GM06990 (cell line): ENCODE results near the gene PKP1.

Experiments used
- DNase-seq: peaks from one replicate; pipeline ENCODE4 v3.0.0-alpha.2; 2011; ENCODE audit not compliant: insufficient read length; ENCODE audit errors: extremely low read depth
- H3K27me3 ChIP-seq: replicated peaks from 2 replicates; pipeline ENCODE4 v1.6.0; 2011; ENCODE audit warnings: low read length; ENCODE audit not compliant: control insufficient read depth, insufficient read depth
- H3K36me3 ChIP-seq: 2 replicates; pipeline ENCODE4 v1.5.1; 2011; ENCODE audit warnings: low read length; ENCODE audit not compliant: control insufficient read depth, insufficient read depth
- H3K4me3 ChIP-seq: replicated peaks from 2 replicates; pipeline ENCODE4 v1.5.1; 2011; ENCODE audit warnings: low read depth, mild to moderate bottlenecking, control low read depth, low read length
- TF ChIP-seq, protein P1 (sequence below): IDR thresholded peaks from 2 replicates; pipeline ENCODE4 v1.5.1; 2011; ENCODE audit warnings: low read length, control low read depth, mild to moderate bottlenecking, inconsistent platforms; ENCODE audit not compliant: insufficient read depth, poor library complexity, severe bottlenecking

PKP1 gene

DNA sequence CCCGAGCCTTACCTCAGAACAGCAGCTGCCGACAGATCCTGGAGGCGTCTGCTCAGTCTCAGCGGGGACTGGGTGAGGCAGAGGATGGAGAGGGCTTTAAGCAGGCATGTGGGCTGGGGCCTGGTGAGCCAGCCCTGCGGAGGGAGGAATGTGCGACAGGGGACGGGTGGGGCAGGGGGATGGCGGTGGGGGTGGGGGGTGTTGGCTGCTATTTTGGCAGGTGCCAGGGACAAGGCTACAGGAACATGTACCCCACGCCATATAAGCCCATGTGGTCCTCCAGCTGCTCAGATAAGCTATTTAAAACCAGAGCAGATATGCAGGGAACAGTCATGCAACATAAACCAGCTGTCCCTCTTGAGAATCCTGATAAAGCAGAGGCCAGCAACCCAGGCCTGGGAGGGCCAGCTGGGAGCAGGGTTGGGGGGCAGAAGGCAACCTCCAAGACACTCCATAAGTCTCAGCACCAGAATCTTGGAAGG, 94.3 kb downstream of the PKP1 start, which contains the start of gene TNNT2:
Gene TNNT2, minus strand, starts transcription at position 70 of the 482 bp plus-strand sequence. CDS start 4,426 bp downstream, outside the sequence.
- peaks cover 3% of the 10 kb centered on the region for H3K27me3 ChIP-seq

DNA sequence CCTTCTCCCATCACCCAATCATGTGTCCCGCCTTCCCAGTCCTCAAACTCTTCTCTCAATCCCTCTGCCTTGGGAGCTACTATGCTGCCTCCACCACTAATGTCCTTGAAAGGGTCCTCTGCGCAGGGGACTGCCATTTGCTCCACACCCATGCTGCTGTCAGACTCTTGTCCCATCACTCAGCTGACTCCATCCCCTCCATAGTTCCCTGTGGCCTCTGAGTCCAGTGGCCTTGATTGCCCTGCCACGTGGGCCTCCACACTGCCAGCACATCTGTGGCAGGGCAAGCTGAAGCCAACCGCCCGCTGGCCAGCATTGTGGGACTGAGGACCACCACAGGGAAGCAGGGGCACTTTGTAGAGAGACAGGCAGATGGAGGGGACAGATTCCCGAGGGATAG, 95.5 kb downstream of the PKP1 start:
- no peak overlapping the region for H3K4me3 ChIP-seq
- peaks cover 2% of the 10 kb centered on the region for H3K27me3 ChIP-seq
- TF ChIP-seq, protein P1, sequence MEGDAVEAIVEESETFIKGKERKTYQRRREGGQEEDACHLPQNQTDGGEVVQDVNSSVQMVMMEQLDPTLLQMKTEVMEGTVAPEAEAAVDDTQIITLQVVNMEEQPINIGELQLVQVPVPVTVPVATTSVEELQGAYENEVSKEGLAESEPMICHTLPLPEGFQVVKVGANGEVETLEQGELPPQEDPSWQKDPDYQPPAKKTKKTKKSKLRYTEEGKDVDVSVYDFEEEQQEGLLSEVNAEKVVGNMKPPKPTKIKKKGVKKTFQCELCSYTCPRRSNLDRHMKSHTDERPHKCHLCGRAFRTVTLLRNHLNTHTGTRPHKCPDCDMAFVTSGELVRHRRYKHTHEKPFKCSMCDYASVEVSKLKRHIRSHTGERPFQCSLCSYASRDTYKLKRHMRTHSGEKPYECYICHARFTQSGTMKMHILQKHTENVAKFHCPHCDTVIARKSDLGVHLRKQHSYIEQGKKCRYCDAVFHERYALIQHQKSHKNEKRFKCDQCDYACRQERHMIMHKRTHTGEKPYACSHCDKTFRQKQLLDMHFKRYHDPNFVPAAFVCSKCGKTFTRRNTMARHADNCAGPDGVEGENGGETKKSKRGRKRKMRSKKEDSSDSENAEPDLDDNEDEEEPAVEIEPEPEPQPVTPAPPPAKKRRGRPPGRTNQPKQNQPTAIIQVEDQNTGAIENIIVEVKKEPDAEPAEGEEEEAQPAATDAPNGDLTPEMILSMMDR: no peak
- no peak for DNase-seq
- H3K36me3 ChIP-seq: no peaks in the 10 kb centered on the region

More for the DNA sequence above, 94.3 kb downstream of the PKP1 start, which contains the start of gene TNNT2:
- Histone ChIP-seq H3K4me3 (no peak within 1 kb of the TSS), H3K36me3 (no peaks in the 10 kb centered on the region)
- DNase-seq: no peak
- TF ChIP-seq, protein P1: no peak

DNA sequence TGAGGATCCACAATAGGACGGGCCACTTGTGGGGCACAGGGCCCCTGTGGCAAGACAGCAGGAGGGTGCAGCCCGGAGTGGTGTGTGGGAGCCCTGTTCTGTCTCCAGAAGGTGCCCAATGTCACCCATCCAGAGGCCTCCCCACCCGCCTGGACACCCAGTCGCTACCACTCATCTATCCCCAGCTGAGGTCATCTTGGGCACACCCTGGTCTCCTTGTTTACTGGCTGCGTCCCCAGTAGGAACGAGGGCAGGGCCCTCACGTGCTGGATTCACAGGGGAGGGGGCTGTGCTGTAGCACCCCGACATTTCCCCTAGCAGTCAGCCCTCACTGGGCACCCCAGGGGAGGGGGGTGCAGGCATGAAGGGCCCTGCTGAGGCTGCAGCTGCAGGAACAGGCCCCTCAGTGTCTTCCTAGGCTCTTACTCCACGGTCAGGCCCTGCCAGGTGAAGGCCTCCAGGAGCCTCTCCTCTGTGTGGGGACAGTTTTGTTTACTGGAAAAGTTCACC, 96.5 kb downstream of the PKP1 start:
- Histone ChIP-seq H3K27me3 (peaks cover 2% of the 10 kb centered on the region), H3K36me3 (no peaks in the 10 kb centered on the region), H3K4me3 (no peak overlapping the region)
- no peak for DNase-seq
- TF ChIP-seq, protein P1: no peak

DNA sequence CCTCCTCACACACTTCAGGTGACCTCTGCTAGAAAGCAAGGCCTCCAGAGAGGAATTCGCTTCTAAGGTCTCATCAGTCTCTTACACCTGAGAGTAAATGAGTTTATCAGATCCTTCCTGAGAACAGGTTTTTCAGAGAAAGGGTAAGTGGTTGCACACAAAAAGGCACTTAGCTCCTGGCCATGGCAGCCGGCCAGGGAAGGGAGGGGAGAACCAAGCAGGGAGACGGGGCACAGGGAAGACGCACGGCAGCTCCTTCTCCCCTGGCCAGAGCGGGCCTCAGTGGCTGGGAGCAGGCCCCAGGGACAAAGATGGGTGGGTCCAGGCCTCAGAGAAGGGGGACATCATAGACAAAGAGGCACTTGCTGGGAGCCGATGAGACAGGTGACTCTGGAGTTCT, 97.8 kb downstream of the PKP1 start:
- TF ChIP-seq, protein P1: no peak
- no peak for DNase-seq
- Histone ChIP-seq H3K27me3 (peaks cover 2% of the 10 kb centered on the region), H3K36me3 (no peaks in the 10 kb centered on the region), H3K4me3 (no peak overlapping the region)
